Non-pigmented ciliary epithelial cell (primary cell): ENCODE data around the gene NUDT14.

Experiments
- DNase-seq: peaks from one replicate; pipeline ENCODE4 v3.0.0-alpha.2; 2010; ENCODE audit warnings: low read depth

NUDT14 gene

DNA sequence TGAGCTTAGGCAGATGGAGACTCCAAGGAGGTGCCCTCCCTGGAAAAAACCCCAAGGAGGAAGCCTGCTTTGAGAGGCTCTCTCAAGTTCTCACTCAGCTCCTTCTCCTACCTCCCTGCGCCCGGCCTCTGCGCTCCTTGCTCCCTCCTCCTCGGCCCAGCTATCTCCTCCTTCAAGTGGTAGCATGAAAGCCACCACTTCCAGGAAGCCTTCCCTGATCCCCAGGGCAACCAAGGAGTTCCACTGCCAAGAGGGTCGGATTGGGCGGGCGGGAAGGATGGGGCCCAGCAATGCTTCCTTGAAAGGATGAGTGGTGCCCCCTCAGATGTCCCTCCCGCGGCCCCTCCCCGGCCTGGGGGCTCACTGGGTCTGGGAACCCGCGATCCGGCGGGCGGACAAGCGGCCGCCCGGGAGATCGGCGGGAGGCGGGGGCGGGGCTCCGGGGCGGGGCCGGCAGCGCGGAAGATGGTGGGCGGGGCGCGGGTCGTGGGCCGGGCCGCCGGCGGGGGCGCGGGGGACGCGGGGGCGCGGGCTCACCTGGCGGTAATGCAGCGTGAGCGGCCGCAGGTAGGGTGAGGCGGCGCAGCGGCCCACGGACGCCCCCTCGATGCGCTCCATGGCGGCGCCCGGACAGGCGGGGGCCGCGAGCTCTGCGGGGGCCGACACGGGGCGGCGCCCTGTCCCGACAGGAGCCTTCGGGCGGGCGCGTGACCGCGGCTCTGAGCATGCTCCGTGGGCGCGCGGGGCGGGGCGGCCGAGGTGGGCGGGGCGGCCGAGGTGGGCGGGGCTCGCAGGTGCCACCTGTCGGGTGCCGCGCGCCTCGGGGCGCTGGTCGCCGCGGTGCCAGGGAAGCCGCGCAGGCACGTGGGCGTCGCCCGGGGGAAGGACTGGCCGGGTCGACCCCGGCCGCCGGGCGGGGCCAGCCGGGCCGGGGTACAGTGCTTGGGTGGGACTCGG is at the start of gene NUDT14:
TSS of gene NUDT14 (minus strand) at position 721 of the 957 bp plus-strand sequence. CDS start at position 618, 103 bp downstream.
- no peak for DNase-seq

GRCh38 chr14:105229099-105229655 is 48.1 kb upstream of the NUDT14 start:
- no peak for DNase-seq

- no peak for DNase-seq
Measured at GRCh38 chr14:105228562-105228961, 47.5 kb upstream of the NUDT14 start.

- DNase-seq = no peak
Measured at GRCh38 chr14:105227346-105227745, 46.2 kb upstream of the NUDT14 start.

DNA sequence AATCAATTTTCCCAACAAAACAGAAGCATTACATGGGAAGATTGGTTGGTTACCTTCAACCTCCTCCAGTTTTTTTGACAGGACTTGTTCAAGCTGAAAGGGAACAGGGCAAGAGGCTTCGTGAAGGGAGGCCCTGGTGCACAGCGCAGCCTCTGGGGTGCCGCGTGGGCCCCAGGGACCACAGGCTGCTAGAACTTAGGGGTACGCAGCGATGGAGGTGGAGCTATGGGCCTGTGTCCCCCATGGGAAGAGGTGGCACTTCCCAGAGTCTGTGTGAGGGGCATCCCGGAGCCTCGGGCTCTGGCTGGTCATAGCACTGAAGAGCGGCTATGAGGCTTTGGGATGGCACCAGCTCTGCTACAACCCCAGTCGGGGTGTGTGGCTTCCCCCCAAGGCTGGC is 45.1 kb upstream of the NUDT14 start:
- DNase-seq = no peak

- DNase-seq = no peak
Measured at GRCh38 chr14:105224845-105225570, 43.9 kb upstream of the NUDT14 start.

GRCh38 chr14:105223770-105224544 is 42.8 kb upstream of the NUDT14 start:
- no peak for DNase-seq

DNA sequence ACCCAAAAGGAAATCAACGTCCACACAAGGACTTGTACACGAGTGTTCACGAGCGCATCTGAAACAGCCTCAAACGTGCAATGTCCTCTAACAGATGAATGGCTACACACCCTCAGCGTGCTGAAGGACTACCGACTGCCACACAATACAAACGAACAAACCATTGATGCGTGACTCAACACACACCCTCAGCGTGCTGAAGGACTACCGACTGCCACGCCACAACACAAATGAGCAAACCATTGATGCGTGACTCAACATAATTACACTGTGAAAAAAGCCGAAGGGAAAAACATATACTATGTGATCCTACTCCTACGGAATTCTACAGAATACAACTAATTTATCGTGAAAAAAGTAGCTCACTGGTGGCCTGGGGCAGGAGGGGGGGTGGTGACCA is 42.1 kb upstream of the NUDT14 start:
- peak; percentile 55 for DNase-seq

- no peak for DNase-seq
Measured at GRCh38 chr14:105221598-105222178, 40.6 kb upstream of the NUDT14 start.

- DNase-seq = no peak
Measured at GRCh38 chr14:105220699-105221597, 39.8 kb upstream of the NUDT14 start.

- no peak for DNase-seq
Measured at GRCh38 chr14:105219753-105220152, 38.6 kb upstream of the NUDT14 start.

GRCh38 chr14:105219043-105219612 is 38.0 kb upstream of the NUDT14 start:
- DNase-seq = no peak

DNA sequence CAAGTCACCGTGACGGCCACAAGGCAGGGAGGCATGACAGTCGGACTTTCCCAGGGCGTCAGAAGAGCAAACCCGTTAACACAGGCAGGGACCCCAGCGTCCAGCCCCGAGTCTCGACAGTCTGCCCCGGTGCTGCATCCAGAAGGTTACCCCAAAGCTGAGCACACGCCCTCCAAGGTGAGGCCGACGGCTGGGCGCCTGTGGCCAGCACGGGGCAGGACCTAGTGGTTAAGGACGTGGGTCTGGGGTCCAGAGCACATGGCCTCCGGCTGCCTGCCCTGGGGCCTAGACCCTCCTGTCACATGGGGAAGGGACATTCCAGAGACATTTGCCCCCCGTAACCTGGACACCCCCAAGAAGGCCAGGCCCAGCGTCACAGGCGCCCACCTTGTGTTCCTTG is 37.5 kb upstream of the NUDT14 start:
- DNase-seq = no peak

- DNase-seq = no peak
Measured at GRCh38 chr14:105217774-105218173, 36.7 kb upstream of the NUDT14 start.

- no peak for DNase-seq
Measured at GRCh38 chr14:105216490-105217247, 35.6 kb upstream of the NUDT14 start.

- DNase-seq = no peak
Measured at GRCh38 chr14:105215602-105216001, 34.5 kb upstream of the NUDT14 start.

- no peak for DNase-seq
Measured at GRCh38 chr14:105214324-105214915, 33.3 kb upstream of the NUDT14 start.

GRCh38 chr14:105213361-105213760 is 32.2 kb upstream of the NUDT14 start:
- no peak for DNase-seq
